NCI-H2171 treated with DMSO at 0.1 percent for 48 hours (cell line): ENCODE data around the gene MT1A.
"Not testable (repeated sequence)": the region's sequence is repeated elsewhere in the genome, so short reads cannot be mapped to it uniquely, and the experiment has no call there.

ENCODE experiments used
- DNase-seq: peaks from one replicate; lab custom pipeline; 2025; lab: John Stamatoyannopoulos, UW

The MT1A gene

GRCh38 chr16:56657555-56658326, 19.3 kb downstream of the MT1A start, which contains the start of gene MT1F:
TSS of gene MT1F (plus strand) at chr16:56657959. CDS start at chr16:56658059, 100 bp downstream.
- peak; percentile 67 for DNase-seq

GRCh38 chr16:56658327-56658875, 19.9 kb downstream of the MT1A start:
- DNase-seq: no peak

GRCh38 chr16:56662357-56663354, 24.2 kb downstream of the MT1A start:
- DNase-seq: no peak

- no peak for DNase-seq
These were observed 26.0 kb downstream of the MT1A start for GRCh38 chr16:56664506-56664905.

- DNase-seq: not testable (repeated sequence)
These were observed 27.1 kb downstream of the MT1A start for GRCh38 chr16:56665286-56666261.

GRCh38 chr16:56667581-56668571, 29.4 kb downstream of the MT1A start, which contains the start of gene MT1G:
TSS of gene MT1G (minus strand) at chr16:56668065. CDS start at chr16:56667993, 72 bp downstream.
- no peak for DNase-seq

GRCh38 chr16:56669005-56669839, 30.8 kb downstream of the MT1A start, which contains the start of gene MT1H:
TSS of gene MT1H (plus strand) at chr16:56669814. CDS start at chr16:56669885, 71 bp downstream.
- no peak for DNase-seq

- DNase-seq: no peak
These were observed 31.6 kb downstream of the MT1A start for GRCh38 chr16:56669840-56670619.

GRCh38 chr16:56670620-56670934, 32.1 kb downstream of the MT1A start:
- DNase-seq: no peak

GRCh38 chr16:56671691-56672090, 33.2 kb downstream of the MT1A start:
- DNase-seq: not testable (repeated sequence)

GRCh38 chr16:56672171-56672570, 33.7 kb downstream of the MT1A start:
- not testable (repeated sequence) for DNase-seq

- DNase-seq: no peak
These were observed 34.5 kb downstream of the MT1A start for GRCh38 chr16:56672761-56673536.

GRCh38 chr16:56673921-56674320, 35.5 kb downstream of the MT1A start:
- no peak for DNase-seq

- DNase-seq: not testable (repeated sequence)
These were observed 36.1 kb downstream of the MT1A start for GRCh38 chr16:56674570-56674969.

- no peak for DNase-seq
These were observed 37.3 kb downstream of the MT1A start for GRCh38 chr16:56675685-56676210.

GRCh38 chr16:56677474-56677873, 39.0 kb downstream of the MT1A start:
- no peak for DNase-seq
